ENCODE measurements around the gene RASA3. TPM values are rescaled to one million over a fixed set of nuclear protein-coding genes. Genes with fewer than 3 reads are reported as not detected.
"Not testable (repeated sequence)": the region's sequence is repeated elsewhere in the genome, so short reads cannot be mapped to it uniquely, and the experiment has no call there.

Gene RASA3
- total and polyA plus RNA-seq, 9 of the 15 experiments (the other 6 are each of a cell fraction or from before 2014, with no cell fraction given), result 0.72 to 25.3 (median 14.4) TPM

DNA sequence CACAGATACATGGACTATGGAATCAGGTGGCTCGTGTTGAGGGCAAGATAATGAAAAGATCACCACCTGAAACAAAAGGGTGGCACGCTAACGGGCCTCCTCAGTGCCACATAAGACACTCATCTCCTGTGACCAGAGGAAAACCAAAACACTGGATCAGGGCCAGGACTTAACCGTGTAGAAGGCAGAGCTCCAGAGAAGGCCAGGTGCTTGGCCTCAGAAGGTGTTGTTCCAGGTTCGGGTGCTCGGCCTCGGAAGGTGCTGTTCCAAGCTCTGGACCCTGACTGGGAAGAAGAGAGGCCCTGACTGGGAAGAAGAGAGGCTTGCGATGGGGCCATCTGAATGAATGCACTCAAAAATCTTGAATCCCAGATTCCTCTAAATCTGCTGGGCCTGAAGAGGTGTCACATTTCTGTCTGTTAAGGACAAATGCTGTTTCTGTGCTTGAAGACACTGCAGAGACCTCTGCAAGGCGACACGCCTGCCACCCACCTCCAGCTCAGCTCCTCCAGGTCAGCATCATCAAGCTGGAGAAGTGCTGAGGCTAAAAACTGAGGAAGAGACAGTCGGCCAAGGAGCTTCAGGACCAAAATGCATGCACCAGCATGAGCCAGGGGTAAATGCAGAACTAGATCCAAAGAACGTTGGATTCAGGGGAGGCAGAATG lies 2.7 kb upstream of the RASA3 start (continued):
- TF ChIP-seq SP2 (IDR thresholded peaks at IDR 0.05; ENCODE audit: extremely low read depth, low read depth, low read length, poor library complexity, severe bottlenecking), result no peak
- TF ChIP-seq CHCHD3 (CRISPR knock-in tag; IDR thresholded peaks at IDR 0.05), result no peak

GRCh38 chr13:114134111-114134943 lies 1.9 kb upstream of the RASA3 start:
- DNase-seq (ENCODE audit: extremely low read depth in 1 of 4, low spot score in 3 of 4) (no peak), FAIRE-seq (peak; percentile 19), ATAC-seq (no peak)
- intact Hi-C loops (cut with micrococcal nuclease), result no loop called here
- Histone ChIP-seq H2AFZ (ENCODE audit: low read depth, low read length) (no peak overlapping the region), H3K9me3 (replicated peaks; ENCODE audit: control insufficient read depth, insufficient read depth, low read depth, low read length) (no peaks in the 10 kb centered on the region), H3K27ac (ENCODE audit: extremely low read depth, low read depth, low read length) (no peak overlapping the region), H3K79me2 (ENCODE audit: control insufficient read depth, insufficient read depth, low read length) (peaks cover 29% of the 10 kb centered on the region), H3K4me2 (ENCODE audit: insufficient read depth, low read length) (no peak overlapping the region), H3K9ac (ENCODE audit: insufficient read depth in 1 of 2, low read depth in 2 of 2, low read length in 2 of 2) (no peak overlapping the region), H3K27me3 (ENCODE audit: control insufficient read depth in 2 of 2, insufficient read depth in 2 of 2, low read length in 2 of 2) (no peaks in the 10 kb centered on the region), H3K4me1 (replicated peaks in 1 of 2; ENCODE audit: control insufficient read depth in 2 of 2, insufficient read depth in 2 of 2, low read length in 2 of 2) (peaks cover 13 to 45% of the 10 kb centered on the region in 2 experiments; a peak in 4 of 5 replicates), H3K4me3 (no peak overlapping the region), H3K36me3 (ENCODE audit: control insufficient read depth, insufficient read depth, low read length) (no peaks in the 10 kb centered on the region), H3K9me1 (ENCODE audit: control insufficient read depth, insufficient read depth, low read length) (no peaks in the 10 kb centered on the region), H4K20me1 (replicated peaks; ENCODE audit: control insufficient read depth, insufficient read depth, low read length) (no peaks in the 10 kb centered on the region)
- CTCF ChIA-PET (ENCODE audit: low intra/inter-chr PET ratio), result no interaction called here
- 57% methylated on average over 14 of the region's 21 CpGs for WGBS (ENCODE audit: insufficient coverage, low coverage, missing lambda C conversion rate)
- BruUV-seq (replicated peaks), result no TSS peak
- POLR2A ChIA-PET, result interaction anchor here (0.6 to 0.7 kb wide), 2 partner anchors 9 to 11 kb away, joined by 3 read pairs; no protein-coding TSS in a partner anchor
- TF ChIP-seq PHF20 (IDR thresholded peaks at IDR 0.05; ENCODE audit: partially characterized antibody) (peak; percentile 46), ARID2 (IDR thresholded peaks at IDR 0.05) (0 out of 2 replicates have a peak, but pooled peaks have one; percentile 49), NFRKB (IDR thresholded peaks at IDR 0.05; ENCODE audit: low read depth) (0 out of 2 replicates have a peak, but pooled peaks have one; percentile 55), KDM1A (IDR thresholded peaks at IDR 0.05) (peak in 1 of 2 experiments; percentile 85; a peak in 1 of 4 replicates), IFI16 (CRISPR knock-in tag; IDR thresholded peaks at IDR 0.05) (no peak), THRB (CRISPR knock-in tag; conservative IDR thresholded peaks at IDR 0.05) (no peak), RBM17 (IDR thresholded peaks at IDR 0.05; ENCODE audit: borderline replicate concordance, low read depth, low read length) (no peak), ARHGAP35 (IDR thresholded peaks at IDR 0.05; ENCODE audit: partially characterized antibody) (peak; percentile 53)
- in situ Hi-C loops (cut with MboI), result no loop called here

DNA sequence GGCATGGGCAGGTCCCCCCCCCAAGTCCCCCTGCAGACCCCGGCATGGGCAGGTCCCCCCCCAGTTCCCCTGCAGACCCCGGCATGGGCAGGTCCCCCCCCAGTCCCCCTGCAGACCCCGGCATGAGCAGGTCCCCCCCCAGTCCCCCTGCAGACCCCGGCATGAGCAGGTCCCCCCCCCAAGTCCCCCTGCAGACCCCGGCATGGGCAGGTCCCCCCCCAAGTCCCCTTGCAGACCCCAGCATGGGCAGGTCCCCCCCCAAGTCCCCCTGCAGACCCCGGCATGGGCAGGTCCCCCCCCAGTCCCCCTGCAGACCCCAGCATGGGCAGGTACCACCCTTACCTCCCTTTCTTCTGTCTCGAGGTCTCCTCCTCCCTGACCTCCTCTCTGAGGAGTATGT lies 1.1 kb upstream of the RASA3 start:
- H3K9me3 ChIP-seq (replicated peaks; ENCODE audit: control insufficient read depth, insufficient read depth, low read depth, low read length); CTCF ChIA-PET (ENCODE audit: low intra/inter-chr PET ratio); H4K20me1 ChIP-seq (replicated peaks; ENCODE audit: control insufficient read depth, insufficient read depth, low read length); H3K4me3 ChIP-seq; H3K9me1 ChIP-seq (ENCODE audit: control insufficient read depth, insufficient read depth, low read length); intact Hi-C loops (cut with micrococcal nuclease); BruUV-seq (replicated peaks); H3K9ac ChIP-seq (ENCODE audit: insufficient read depth in 1 of 2, low read depth in 2 of 2, low read length in 2 of 2); DNase-seq (ENCODE audit: extremely low read depth in 1 of 4, low spot score in 3 of 4); H3K36me3 ChIP-seq (ENCODE audit: control insufficient read depth, insufficient read depth, low read length); ATAC-seq; H3K27me3 ChIP-seq (ENCODE audit: control insufficient read depth in 2 of 2, insufficient read depth in 2 of 2, low read length in 2 of 2); in situ Hi-C loops (cut with MboI); H3K4me2 ChIP-seq (ENCODE audit: insufficient read depth, low read length); FAIRE-seq; H2AFZ ChIP-seq (ENCODE audit: low read depth, low read length); H3K27ac ChIP-seq (ENCODE audit: extremely low read depth, low read depth, low read length); POLR2A ChIA-PET: not testable (repeated sequence)
- no CpG with 5 or more reads among the region's 7 CpGs for WGBS (ENCODE audit: insufficient coverage, low coverage, missing lambda C conversion rate)
- H3K79me2 ChIP-seq (ENCODE audit: control insufficient read depth, insufficient read depth, low read length), result peaks cover 37% of the 10 kb centered on the region
- peaks cover 17 to 51% of the 10 kb centered on the region in 2 experiments; a peak in 4 of 5 replicates for H3K4me1 ChIP-seq (replicated peaks in 1 of 2; ENCODE audit: control insufficient read depth in 2 of 2, insufficient read depth in 2 of 2, low read length in 2 of 2)

Data from K562 (cell line).